Measurements from ENCODE around the gene TNK2.

The TNK2 gene

DNA sequence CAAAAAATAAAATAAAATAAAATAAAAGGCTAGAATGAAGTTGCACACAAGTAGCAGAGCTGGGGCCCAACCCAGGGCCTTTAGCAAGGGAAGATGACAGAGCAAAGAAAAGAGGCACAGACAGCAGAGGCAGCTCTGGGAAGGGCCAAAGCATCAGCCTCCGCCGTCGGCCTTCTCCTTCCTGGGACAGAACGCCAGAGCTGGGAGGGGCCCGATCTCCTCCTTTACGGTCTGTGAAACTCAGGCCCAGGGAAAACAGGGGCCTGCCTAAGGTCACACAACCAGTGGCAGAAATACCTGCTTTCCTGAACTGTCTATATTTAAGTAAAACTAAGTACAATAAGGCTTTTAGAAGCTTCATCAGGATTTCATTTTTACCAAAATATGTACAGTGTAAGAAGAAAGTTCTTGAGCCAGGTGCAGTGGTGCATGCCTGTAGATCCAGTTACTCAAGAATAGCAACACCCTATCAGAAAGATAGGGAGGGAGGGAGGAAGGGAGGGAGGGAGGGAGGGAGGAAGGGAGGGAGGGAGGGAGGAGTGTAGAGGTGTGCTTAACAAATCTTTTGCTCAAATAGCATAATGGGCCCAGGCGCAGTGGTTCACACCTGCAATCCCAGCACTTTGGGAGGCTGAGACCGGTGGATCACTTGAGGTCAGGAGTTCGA lies 53.6 kb downstream of the TNK2 start:
- peaks cover 0 to 16% of the 10 kb centered on the region in 2 donors for H3K27me3 ChIP-seq
- TF ChIP-seq, protein P1, sequence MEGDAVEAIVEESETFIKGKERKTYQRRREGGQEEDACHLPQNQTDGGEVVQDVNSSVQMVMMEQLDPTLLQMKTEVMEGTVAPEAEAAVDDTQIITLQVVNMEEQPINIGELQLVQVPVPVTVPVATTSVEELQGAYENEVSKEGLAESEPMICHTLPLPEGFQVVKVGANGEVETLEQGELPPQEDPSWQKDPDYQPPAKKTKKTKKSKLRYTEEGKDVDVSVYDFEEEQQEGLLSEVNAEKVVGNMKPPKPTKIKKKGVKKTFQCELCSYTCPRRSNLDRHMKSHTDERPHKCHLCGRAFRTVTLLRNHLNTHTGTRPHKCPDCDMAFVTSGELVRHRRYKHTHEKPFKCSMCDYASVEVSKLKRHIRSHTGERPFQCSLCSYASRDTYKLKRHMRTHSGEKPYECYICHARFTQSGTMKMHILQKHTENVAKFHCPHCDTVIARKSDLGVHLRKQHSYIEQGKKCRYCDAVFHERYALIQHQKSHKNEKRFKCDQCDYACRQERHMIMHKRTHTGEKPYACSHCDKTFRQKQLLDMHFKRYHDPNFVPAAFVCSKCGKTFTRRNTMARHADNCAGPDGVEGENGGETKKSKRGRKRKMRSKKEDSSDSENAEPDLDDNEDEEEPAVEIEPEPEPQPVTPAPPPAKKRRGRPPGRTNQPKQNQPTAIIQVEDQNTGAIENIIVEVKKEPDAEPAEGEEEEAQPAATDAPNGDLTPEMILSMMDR (IDR thresholded peaks at IDR 0.05) = no peak
- intact Hi-C loops (cut with DNase I; ENCODE audit: low total_unique reads) = no loop called here
- no peak for DNase-seq
- no peak overlapping the region for H3K4me3 ChIP-seq
- H3K4me1 ChIP-seq = peaks cover 0 to 6% (median 2%) of the 10 kb centered on the region in 4 donors
- no peaks in the 10 kb centered on the region for H3K36me3 ChIP-seq
- H3K27ac ChIP-seq = no peak overlapping the region
- no peaks in the 10 kb centered on the region for H3K9me3 ChIP-seq

DNA sequence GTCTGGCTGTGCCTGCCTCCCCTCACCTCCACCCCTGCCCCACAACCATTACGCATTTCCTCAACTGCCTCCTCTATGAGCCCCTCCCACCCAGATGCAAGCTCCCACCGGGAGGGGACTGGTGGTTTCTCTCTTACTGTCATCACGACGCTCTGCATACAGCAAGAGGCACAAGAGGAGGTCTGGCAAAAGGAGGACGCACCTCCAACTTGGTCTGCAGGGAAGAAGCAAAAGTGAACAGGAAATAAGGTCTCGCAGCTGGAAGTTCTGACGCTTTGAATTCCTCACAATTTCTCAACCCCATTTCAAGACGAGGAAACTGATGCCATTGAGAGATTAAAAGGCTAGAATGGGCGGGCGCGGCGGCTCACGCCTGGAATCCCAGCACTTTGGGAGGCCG lies 54.4 kb downstream of the TNK2 start:
- no peak overlapping the region for H3K4me3 ChIP-seq
- no peak for DNase-seq
- TF ChIP-seq, protein P1 (IDR thresholded peaks at IDR 0.05) = no peak
- H3K36me3 ChIP-seq = no peaks in the 10 kb centered on the region
- H3K27ac ChIP-seq = no peak overlapping the region
- H3K27me3 ChIP-seq = peaks cover 0 to 16% of the 10 kb centered on the region in 2 donors
- no peaks in the 10 kb centered on the region for H3K9me3 ChIP-seq
- H3K4me1 ChIP-seq = peaks cover 0 to 2% (median 0%) of the 10 kb centered on the region in 4 donors
- intact Hi-C loops (cut with DNase I; ENCODE audit: low total_unique reads) = no loop called here

DNA sequence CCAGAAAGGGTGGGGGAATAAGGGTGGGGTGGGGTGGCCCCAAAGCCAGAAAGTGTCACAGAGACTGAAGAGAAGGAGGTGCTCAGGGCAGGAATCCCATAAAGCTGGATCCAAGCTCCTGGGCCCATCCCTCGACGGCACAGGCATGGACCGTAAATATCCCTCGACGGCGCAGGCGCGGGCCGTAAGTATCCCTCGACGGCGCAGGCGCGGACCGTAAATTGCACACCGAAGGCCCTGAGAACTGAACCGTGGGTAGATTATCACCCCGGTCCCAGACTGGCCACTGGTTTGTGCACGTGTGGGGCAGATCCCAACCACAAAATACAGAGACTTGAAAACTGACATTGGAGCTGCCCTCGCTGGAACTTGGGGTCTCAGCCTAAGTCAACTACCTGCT lies 55.3 kb downstream of the TNK2 start:
- TF ChIP-seq, protein P1 (IDR thresholded peaks at IDR 0.05) = no peak
- H3K9me3 ChIP-seq = no peaks in the 10 kb centered on the region
- no peak for DNase-seq
- H3K27me3 ChIP-seq = peaks cover 0 to 16% of the 10 kb centered on the region in 2 donors
- no peaks in the 10 kb centered on the region for H3K36me3 ChIP-seq
- no peak overlapping the region for H3K27ac ChIP-seq
- H3K4me1 ChIP-seq = no peaks in the 10 kb centered on the region
- no peak overlapping the region for H3K4me3 ChIP-seq
- intact Hi-C loops (cut with DNase I; ENCODE audit: low total_unique reads) = no loop called here

DNA sequence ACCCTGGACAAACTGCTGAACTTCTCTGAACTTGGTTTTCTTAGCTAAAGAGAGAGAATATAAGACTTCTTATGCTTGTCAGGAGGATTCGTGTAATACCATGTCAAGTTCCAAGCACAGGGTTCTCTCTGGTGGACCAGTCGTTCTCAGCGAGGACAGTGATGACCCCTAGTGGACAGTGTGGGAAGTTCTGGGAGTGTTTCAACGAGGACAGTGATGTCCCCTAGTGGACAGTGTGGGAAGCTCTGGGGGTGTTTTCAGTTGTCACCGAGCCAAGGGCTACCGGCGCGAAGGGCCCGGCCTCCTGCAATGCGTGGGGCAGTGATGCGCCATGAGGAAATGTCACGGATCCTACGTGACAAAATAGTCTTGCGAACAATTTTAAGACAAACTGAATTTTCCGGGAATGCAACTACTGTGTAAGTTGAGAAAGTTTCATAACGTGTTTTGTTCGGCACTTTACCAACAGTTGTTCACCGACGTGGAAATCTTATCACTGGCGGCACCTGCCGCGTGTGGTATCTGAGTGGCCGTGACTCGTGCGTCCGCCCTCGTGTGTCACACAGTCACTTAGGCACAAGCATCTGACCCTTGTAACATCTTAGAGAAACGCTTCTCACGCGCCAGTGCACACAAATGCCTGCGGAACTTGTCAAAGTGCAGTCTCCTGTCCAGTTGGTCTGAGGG lies 57.4 kb downstream of the TNK2 start:
- H3K9me3 ChIP-seq = no peaks in the 10 kb centered on the region
- intact Hi-C loops (cut with DNase I; ENCODE audit: low total_unique reads) = no loop called here
- no peak overlapping the region for H3K4me3 ChIP-seq
- H3K36me3 ChIP-seq = no peaks in the 10 kb centered on the region
- no peaks in the 10 kb centered on the region for H3K4me1 ChIP-seq
- peaks cover 0 to 23% of the 10 kb centered on the region in 2 donors for H3K27me3 ChIP-seq
- TF ChIP-seq, protein P1 (IDR thresholded peaks at IDR 0.05) = peak; percentile 100
- DNase-seq = peak; percentile 89 to 92
- H3K27ac ChIP-seq = no peak overlapping the region

DNA sequence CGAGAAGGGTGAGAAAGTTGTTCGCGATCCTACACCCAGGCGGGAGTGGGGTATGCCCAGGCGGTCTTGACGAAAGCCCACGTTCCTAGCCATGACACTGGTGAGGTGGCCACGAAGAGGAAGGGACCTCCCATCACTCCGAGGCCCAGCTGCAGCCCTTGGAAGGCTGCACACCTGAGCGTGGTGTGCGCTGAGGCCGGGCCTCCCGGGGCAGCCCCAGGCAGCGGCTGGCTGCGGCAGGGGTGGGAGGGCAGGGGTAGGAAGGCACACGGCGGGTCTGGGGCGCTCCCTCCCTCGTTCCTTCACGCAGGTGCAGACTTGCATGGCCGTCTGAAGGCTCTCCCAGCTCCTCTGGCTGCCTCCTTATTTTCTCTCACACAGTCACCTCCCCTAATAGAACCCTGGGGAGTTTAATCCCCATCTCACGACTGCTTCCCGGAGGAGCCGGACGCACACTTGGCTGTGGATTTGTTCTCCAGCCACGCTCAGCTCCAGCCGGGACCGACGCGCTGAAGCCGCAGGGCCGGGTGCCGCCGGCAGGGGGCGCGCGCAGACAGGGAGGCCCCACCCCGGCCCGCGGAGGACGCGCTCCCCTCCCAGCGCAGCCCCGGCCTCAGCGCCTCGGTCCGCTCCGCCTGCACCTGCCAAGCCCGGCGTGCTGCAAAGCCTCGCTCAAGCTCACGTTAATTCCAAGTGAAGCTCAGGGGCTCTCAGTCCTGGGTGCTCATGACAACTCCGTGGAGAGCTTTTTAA lies 58.9 kb downstream of the TNK2 start:
- no peak overlapping the region for H3K27ac ChIP-seq
- peaks cover 0 to 23% of the 10 kb centered on the region in 2 donors for H3K27me3 ChIP-seq
- TF ChIP-seq, protein P1 (IDR thresholded peaks at IDR 0.05) = peak in 1 of 2 experiments; percentile 8
- intact Hi-C loops (cut with DNase I; ENCODE audit: low total_unique reads) = no loop called here
- no peaks in the 10 kb centered on the region for H3K36me3 ChIP-seq
- H3K9me3 ChIP-seq = no peaks in the 10 kb centered on the region
- H3K4me1 ChIP-seq = no peaks in the 10 kb centered on the region
- H3K4me3 ChIP-seq = no peak overlapping the region
- DNase-seq = no peak

All from tibial artery (tissue), 4 donors.